Neural crest cell (in vitro differentiated cells): ENCODE results near the gene TPRG1. TPM values are rescaled to one million over a fixed set of nuclear protein-coding genes. Genes with fewer than 3 reads are reported as not detected.

Experiments used
- DNase-seq: peaks from one replicate; pipeline ENCODE4 v3.0.0; 2021; ENCODE audit warnings: low read depth, mixed read lengths, low spot score
- H3K27ac Mint-ChIP-seq: one replicate; pipeline ENCODE4 v1.8.0; 2021; ENCODE audit warnings: mild to moderate bottlenecking, mixed read lengths; ENCODE audit not compliant: unreplicated experiment
- H3K27me3 Mint-ChIP-seq: 2 replicates; pipeline ENCODE4 v1.8.0; 2021; ENCODE audit warnings: low read depth, mild to moderate bottlenecking, mixed read lengths
- H3K36me3 Mint-ChIP-seq: 2 replicates; pipeline ENCODE4 v1.8.0; 2021; ENCODE audit warnings: low read depth, mild to moderate bottlenecking, mixed read lengths
- H3K4me1 Mint-ChIP-seq: 2 replicates; pipeline ENCODE4 v1.8.0; 2021; ENCODE audit warnings: mixed read lengths
- H3K4me3 Mint-ChIP-seq: one replicate; pipeline ENCODE4 v1.8.0; 2021; ENCODE audit warnings: mild to moderate bottlenecking, mixed read lengths
- H3K9me3 Mint-ChIP-seq: 2 replicates; pipeline ENCODE4 v1.8.0; 2021; ENCODE audit warnings: mixed read lengths
- long read RNA-seq: library from polyadenylated mRNA; unstranded; transcript quantifications from one replicate; pipeline ENCODE4 v2.0.0, GENCODE V29; 2020
- total RNA-seq: library from RNA; stranded (reverse); gene quantifications from 2 replicates; pipeline ENCODE4 v1.2.1, GENCODE V29; 2021
- TF ChIP-seq, protein P1 (sequence below): fragments of 200-600 bp; sonication (generic); conservative IDR thresholded peaks from 2 replicates; pipeline ENCODE4 v1.5.0; 2021; ENCODE audit warnings: antibody characterized with exemption, mild to moderate bottlenecking

Gene TPRG1, protein sequence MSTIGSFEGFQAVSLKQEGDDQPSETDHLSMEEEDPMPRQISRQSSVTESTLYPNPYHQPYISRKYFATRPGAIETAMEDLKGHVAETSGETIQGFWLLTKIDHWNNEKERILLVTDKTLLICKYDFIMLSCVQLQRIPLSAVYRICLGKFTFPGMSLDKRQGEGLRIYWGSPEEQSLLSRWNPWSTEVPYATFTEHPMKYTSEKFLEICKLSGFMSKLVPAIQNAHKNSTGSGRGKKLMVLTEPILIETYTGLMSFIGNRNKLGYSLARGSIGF
- 0.61 and 0.91 TPM in 2 replicates for total RNA-seq
- long read RNA-seq, partial matches to known transcripts = 1 of 3 reads
- long read RNA-seq, other reads (novel, unspliced or antisense) = 2 of 3 reads

DNA sequence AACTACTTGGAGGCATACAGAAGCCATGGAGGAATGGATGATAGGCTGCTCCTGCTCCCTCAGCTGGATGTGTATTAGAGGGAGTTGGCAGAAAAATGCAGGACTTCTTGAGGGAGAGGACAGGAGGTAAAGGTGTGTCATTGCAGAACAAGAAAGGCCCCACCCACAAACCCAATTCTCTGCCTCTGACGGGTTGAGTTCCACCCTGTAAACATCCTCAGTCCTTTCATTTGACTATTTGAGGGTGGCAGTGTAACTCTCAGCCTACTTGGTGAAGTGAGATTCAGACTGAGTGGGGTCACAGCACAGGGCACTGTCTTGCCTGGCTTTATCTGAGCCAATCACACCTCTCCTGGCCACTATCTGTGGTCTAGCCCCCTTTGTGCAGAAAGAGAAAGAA lies at the start of gene TPRG1:
TPRG1 (plus strand) TSS at position 265 of the 400 bp plus-strand sequence. CDS start 35,414 bp downstream, outside the sequence.
- no peaks in the 10 kb centered on the region for H3K9me3 Mint-ChIP-seq
- DNase-seq = no peak
- peaks cover 4% of the 10 kb centered on the region for H3K4me1 Mint-ChIP-seq
- no peaks in the 10 kb centered on the region for H3K27me3 Mint-ChIP-seq
- no peak within 1 kb of the TSS for H3K27ac Mint-ChIP-seq
- TF ChIP-seq, protein P1, sequence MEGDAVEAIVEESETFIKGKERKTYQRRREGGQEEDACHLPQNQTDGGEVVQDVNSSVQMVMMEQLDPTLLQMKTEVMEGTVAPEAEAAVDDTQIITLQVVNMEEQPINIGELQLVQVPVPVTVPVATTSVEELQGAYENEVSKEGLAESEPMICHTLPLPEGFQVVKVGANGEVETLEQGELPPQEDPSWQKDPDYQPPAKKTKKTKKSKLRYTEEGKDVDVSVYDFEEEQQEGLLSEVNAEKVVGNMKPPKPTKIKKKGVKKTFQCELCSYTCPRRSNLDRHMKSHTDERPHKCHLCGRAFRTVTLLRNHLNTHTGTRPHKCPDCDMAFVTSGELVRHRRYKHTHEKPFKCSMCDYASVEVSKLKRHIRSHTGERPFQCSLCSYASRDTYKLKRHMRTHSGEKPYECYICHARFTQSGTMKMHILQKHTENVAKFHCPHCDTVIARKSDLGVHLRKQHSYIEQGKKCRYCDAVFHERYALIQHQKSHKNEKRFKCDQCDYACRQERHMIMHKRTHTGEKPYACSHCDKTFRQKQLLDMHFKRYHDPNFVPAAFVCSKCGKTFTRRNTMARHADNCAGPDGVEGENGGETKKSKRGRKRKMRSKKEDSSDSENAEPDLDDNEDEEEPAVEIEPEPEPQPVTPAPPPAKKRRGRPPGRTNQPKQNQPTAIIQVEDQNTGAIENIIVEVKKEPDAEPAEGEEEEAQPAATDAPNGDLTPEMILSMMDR = no peak
- no peak within 1 kb of the TSS for H3K4me3 Mint-ChIP-seq
- H3K36me3 Mint-ChIP-seq = no peaks in the 10 kb centered on the region

DNA sequence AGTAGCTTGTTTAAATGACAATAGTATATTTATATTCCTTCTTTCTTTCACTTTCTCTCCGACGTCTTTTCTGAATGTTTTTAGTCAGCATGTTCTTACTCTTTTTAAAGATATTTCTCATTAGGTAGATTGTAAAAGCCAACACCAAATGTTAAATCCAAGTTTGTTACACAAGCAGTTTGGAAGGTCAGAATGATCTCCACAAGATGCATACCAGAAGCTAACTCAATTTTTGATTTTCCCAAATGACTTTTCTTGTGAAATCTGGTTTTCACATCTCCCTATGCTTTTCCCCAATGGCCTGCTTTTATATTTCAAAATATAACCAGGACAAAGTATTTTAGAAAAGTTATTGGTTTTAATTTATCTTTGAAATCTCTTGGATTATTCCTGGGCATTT lies 49.7 kb upstream of the TPRG1 start:
- Mint-ChIP-seq H3K9me3 (peaks cover 6% of the 10 kb centered on the region), H3K27me3 (no peaks in the 10 kb centered on the region), H3K36me3 (peaks cover 3% of the 10 kb centered on the region), H3K4me3 (no peak overlapping the region), H3K4me1 (peaks cover 4% of the 10 kb centered on the region), H3K27ac (no peak overlapping the region)
- no peak for DNase-seq
- TF ChIP-seq, protein P1 = no peak

DNA sequence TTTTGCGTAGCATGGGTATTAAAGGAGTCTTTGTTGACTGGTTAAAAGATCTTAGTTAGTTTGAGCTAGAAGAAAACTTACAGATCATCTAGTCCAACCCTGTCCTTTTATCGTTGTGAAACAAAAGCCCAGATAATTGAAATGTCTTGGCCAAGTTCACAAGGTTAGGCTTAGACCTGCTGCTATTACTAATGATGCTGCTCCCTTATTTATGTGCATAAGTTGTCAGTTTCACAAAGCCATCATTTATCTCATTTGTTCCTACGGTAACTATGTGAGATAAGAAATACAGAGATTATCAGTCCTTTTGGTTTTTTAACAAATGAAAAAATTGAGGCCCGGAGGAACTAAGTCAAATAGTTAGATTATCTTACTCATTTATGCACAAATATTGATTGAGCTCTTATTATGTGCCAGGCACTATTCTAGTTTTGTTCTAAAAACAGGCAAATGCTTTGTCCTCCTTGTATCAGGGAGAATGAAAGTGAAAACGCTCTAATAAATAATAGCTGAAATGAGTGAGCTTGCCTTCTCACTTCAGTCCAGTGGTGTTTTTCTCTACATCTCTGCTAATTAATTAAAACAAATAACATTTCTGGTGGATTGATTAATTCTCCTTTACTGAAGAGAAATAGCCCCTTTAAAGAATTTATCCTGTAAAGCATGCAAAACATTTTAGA lies 49.1 kb upstream of the TPRG1 start:
- TF ChIP-seq, protein P1 = no peak
- no peak for DNase-seq

DNA sequence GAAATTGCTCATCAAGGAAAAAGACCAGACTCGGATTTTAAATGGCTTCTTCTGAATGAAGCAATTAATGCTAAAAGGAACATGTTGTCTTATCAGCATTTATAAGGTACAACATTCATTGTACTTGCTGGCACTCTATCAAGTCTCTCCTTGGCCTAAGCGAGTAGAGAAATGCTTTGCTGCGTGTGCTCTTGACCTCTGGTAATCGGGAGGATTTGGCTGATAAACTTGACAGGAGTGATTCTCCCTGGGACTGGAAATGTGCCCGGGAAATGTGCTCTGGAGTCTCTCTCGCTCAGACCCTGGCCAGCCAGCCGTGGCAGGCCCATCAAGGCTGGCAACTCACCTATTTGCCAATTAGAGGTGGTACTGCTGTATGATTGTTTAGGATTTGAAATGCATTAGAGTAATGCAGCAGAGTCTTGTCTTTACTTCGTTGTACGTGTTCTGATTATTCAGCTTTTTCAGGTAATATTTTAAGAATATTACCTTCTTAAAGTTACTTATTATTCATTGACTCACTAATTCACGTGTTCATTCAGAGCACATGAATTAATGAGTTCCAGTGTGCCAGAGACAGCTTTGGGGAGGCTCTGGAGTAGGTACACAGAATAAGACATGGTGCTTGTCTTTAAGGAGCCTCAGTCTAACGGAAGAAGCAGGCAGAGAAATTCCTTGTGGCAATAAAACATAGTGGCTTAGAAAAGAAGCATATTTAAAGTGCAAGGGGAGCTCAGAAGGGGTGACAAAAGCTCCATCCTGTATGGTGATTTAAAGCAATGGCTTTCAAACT lies 48.0 kb upstream of the TPRG1 start:
- Mint-ChIP-seq H3K27me3 (no peaks in the 10 kb centered on the region), H3K36me3 (no peaks in the 10 kb centered on the region), H3K9me3 (no peaks in the 10 kb centered on the region), H3K4me3 (no peak overlapping the region), H3K4me1 (peaks cover 4% of the 10 kb centered on the region), H3K27ac (no peak overlapping the region)
- DNase-seq = no peak
- TF ChIP-seq, protein P1 = no peak

More for the DNA sequence above, 49.1 kb upstream of the TPRG1 start:
- Mint-ChIP-seq H3K27ac (no peak overlapping the region), H3K4me3 (no peak overlapping the region), H3K36me3 (peaks cover 3% of the 10 kb centered on the region), H3K27me3 (no peaks in the 10 kb centered on the region), H3K9me3 (peaks cover 5% of the 10 kb centered on the region), H3K4me1 (peaks cover 4% of the 10 kb centered on the region)

DNA sequence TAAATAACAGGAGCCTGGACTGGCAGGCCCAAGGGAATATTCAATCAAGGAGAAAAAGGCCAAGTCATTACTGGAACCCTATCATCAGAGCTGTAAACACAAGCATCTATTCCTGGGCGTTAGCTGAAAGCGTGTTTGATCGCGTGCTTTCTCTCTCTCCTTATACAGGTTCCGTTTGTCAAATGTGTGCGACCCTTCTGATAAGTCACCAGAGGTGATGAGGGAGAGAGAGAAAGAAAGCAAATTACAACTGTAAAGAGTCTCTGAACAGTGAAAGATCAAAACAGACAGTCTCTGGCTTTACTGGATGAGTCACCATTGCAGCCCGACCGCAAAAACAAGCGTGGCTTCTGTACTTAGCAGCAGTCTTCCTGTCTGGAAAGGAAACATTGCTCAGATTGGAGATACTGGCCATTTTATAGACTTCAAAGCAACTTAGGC lies 39.5 kb upstream of the TPRG1 start:
- Mint-ChIP-seq H3K4me3 (no peak overlapping the region), H3K9me3 (peaks cover 6% of the 10 kb centered on the region), H3K36me3 (no peaks in the 10 kb centered on the region), H3K4me1 (peaks cover 13% of the 10 kb centered on the region), H3K27me3 (no peaks in the 10 kb centered on the region), H3K27ac (peak overlapping the region; percentile 21)
- DNase-seq = no peak
- TF ChIP-seq, protein P1 = no peak
